GM18499 (cell line): Measurements from ENCODE around the gene CCNH.

Experiments
- ATAC-seq: cut with Tn5 transposase; IDR thresholded peaks from one replicate; pipeline ENCODE4 v1.9.1; 2021; ENCODE audit warnings: moderate number of reproducible peaks; ENCODE audit not compliant: insufficient read depth, unreplicated experiment

The CCNH gene

GRCh38 chr5:87367243-87367642, 45.5 kb downstream of the CCNH start:
- ATAC-seq = no peak

GRCh38 chr5:87361536-87362213, 51.1 kb downstream of the CCNH start:
- no peak for ATAC-seq

GRCh38 chr5:87361031-87361445, 51.7 kb downstream of the CCNH start:
- ATAC-seq = no peak

GRCh38 chr5:87360132-87360531, 52.6 kb downstream of the CCNH start:
- no peak for ATAC-seq

GRCh38 chr5:87359106-87359505, 53.6 kb downstream of the CCNH start:
- no peak for ATAC-seq

DNA sequence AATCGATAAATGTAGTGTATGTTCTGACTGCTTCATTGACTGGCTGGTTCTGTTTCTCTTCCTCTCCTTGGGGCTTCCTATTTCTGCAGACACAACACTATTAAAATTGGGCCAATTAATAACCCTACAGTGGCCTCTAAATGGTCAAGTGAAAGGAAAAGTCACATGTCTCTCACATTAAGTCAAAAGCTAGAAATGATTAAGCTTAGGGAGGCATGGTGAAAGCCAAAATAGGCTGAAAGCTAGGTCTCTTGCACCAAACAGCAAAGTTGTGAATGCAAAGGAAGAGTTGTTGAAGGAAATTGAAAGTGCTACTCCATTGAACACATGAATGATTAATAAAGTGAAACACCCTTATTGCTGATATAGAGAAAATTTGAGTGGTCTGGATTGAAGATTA, 58.2 kb downstream of the CCNH start:
- no peak for ATAC-seq

DNA sequence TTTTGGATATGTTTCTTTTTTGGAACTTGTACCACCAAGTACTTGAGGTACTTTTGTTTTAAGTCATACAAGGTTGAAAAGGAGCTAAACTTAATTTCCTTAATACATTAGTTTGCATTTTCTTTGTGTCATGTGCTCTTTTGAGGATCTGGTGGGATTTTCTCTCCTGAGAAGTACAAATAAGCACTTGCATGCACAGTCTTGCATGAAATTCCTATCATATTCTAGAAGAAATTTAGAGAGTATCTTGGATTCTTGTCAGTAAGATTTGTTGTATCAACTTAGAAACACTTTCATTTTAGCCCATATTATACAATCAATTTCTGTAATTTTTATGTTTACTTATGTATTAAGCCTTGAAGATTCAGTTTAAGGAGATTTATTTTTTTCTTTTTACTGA, 64.9 kb downstream of the CCNH start:
- ATAC-seq = no peak

DNA sequence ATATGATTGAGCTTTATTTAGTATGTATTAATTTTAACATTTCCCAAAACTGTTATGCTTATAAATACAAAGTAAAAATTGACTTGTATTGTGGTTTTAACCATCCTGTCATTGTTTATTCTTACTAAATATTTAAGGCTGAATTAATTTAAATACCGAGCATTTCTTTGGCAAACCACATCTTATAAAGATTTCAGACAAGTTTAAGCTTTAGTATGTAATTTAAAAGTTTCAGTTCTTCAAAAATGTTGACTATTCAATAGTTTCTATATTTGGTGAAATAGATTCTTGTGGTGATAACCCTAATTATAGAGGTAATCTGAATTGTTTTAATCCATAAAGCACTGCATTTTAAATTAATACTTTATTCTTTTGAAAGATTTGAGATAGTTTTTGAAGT, 65.5 kb downstream of the CCNH start:
- ATAC-seq = no peak
